Measurements from ENCODE around the gene PLB1. TPM values are rescaled to one million over a fixed set of nuclear protein-coding genes. Genes with fewer than 3 reads are reported as not detected.
A peak's percentile ranks its signal among the peaks of the same experiment; 100 is the strongest.

The PLB1 gene
- total and polyA plus RNA-seq, 9 of the 15 experiments (the other 6 are each of a cell fraction or from before 2014, with no cell fraction given): 0.01 to 0.09 (median 0.07) TPM; not detected in 2

DNA sequence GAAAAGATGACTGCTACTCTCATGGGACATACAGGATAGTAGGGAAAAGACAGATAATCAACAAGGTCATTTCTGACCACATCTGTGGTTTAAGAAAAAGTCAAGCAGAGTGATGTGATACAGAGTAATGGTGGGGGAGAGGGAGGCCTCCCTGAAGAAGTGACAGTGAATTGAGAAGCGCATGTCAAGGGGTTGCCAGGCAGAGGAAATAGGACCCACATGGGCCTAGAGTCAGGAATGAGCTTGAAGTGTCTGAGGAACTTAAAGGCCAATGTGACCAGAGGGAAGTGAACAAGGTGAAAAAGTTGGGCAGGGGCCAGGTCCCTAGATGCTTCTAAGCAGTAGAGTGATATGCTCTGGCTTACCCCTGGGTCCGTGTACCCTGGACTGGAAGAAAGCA, 142.2 kb downstream of the PLB1 start (continued):
- TF ChIP-seq SRF (CRISPR knock-in tag; IDR thresholded peaks at IDR 0.05) (no peak), HSF4 (CRISPR knock-in tag; IDR thresholded peaks at IDR 0.05; ENCODE audit: borderline replicate concordance) (no peak), FOXK2 (conservative IDR thresholded peaks at IDR 0.05 in 1 of 2, IDR thresholded peaks at IDR 0.05 in 1 of 2; ENCODE audit: low read depth in 2 of 2) (no peak), ZNF239 (CRISPR knock-in tag; IDR thresholded peaks at IDR 0.05) (no peak), ZFP36 (IDR thresholded peaks at IDR 0.05; ENCODE audit: low read depth, low read length, partially characterized antibody) (no peak)
- TF ChIP-seq, protein P1, sequence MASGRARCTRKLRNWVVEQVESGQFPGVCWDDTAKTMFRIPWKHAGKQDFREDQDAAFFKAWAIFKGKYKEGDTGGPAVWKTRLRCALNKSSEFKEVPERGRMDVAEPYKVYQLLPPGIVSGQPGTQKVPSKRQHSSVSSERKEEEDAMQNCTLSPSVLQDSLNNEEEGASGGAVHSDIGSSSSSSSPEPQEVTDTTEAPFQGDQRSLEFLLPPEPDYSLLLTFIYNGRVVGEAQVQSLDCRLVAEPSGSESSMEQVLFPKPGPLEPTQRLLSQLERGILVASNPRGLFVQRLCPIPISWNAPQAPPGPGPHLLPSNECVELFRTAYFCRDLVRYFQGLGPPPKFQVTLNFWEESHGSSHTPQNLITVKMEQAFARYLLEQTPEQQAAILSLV (tag; IDR thresholded peaks at IDR 0.05): no peak
- TF ChIP-seq, protein P2, sequence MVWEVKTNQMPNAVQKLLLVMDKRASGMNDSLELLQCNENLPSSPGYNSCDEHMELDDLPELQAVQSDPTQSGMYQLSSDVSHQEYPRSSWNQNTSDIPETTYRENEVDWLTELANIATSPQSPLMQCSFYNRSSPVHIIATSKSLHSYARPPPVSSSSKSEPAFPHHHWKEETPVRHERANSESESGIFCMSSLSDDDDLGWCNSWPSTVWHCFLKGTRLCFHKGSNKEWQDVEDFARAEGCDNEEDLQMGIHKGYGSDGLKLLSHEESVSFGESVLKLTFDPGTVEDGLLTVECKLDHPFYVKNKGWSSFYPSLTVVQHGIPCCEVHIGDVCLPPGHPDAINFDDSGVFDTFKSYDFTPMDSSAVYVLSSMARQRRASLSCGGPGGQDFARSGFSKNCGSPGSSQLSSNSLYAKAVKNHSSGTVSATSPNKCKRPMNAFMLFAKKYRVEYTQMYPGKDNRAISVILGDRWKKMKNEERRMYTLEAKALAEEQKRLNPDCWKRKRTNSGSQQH (CRISPR knock-in tag; IDR thresholded peaks at IDR 0.05): no peak

- CTCF ChIA-PET (ENCODE audit: low intra/inter-chr PET ratio): interaction anchor here (0.5 to 0.6 kb wide), 2 partner anchors 89 to 741 kb away, joined by 4 to 5 read pairs; no protein-coding TSS in a partner anchor
- in situ Hi-C loops (cut with MboI): no loop called here
- H4K20me1 ChIP-seq (replicated peaks; ENCODE audit: control insufficient read depth, insufficient read depth, low read length): no peaks in the 10 kb centered on the region
- H3K9ac ChIP-seq (ENCODE audit: insufficient read depth in 1 of 2, low read depth in 2 of 2, low read length in 2 of 2): no peak overlapping the region
- H3K27me3 ChIP-seq (ENCODE audit: control insufficient read depth in 2 of 2, insufficient read depth in 2 of 2, low read length in 2 of 2): peaks cover 17 to 46% of the 10 kb centered on the region in 2 experiments; a peak in 4 of 5 replicates
- no peak overlapping the region for H3K27ac ChIP-seq (ENCODE audit: extremely low read depth, low read depth, low read length)
- no peak overlapping the region for H2AFZ ChIP-seq (ENCODE audit: low read depth, low read length)
- no peaks in the 10 kb centered on the region for H3K79me2 ChIP-seq (ENCODE audit: control insufficient read depth, insufficient read depth, low read length)
- 6% methylated on average over 8 of the region's 8 CpGs for WGBS (ENCODE audit: insufficient coverage, low coverage, missing lambda C conversion rate)
- ATAC-seq (no peak; the same call in 2 of the 3 replicates), FAIRE-seq (no peak), DNase-seq (ENCODE audit: extremely low read depth in 1 of 4, low spot score in 3 of 4) (peak in 1 of 4 experiments; percentile 25)
- peaks cover 0 to 5% of the 10 kb centered on the region in 2 experiments; a peak in 3 of 5 replicates for H3K4me1 ChIP-seq (replicated peaks in 1 of 2; ENCODE audit: control insufficient read depth in 2 of 2, insufficient read depth in 2 of 2, low read length in 2 of 2)
- H3K36me3 ChIP-seq (ENCODE audit: control insufficient read depth, insufficient read depth, low read length): no peaks in the 10 kb centered on the region
- no TSS peak for BruUV-seq (replicated peaks)
- no peak overlapping the region for H3K4me2 ChIP-seq (ENCODE audit: insufficient read depth, low read length)
- intact Hi-C loops (cut with micrococcal nuclease): no loop called here
- no peaks in the 10 kb centered on the region for H3K9me3 ChIP-seq (replicated peaks; ENCODE audit: control insufficient read depth, insufficient read depth, low read depth, low read length)
- H3K9me1 ChIP-seq (ENCODE audit: control insufficient read depth, insufficient read depth, low read length): no peaks in the 10 kb centered on the region
- no peak overlapping the region for H3K4me3 ChIP-seq
- POLR2A ChIA-PET: interaction anchor here (0.6 to 1.2 kb wide), 6 partner anchors 14 to 915 kb away, joined by 3 to 6 read pairs (median 3); no protein-coding TSS in a partner anchor
- TF ChIP-seq PKNOX1 (IDR thresholded peaks at IDR 0.05): peak; percentile 85
- TF ChIP-seq, protein P3, sequence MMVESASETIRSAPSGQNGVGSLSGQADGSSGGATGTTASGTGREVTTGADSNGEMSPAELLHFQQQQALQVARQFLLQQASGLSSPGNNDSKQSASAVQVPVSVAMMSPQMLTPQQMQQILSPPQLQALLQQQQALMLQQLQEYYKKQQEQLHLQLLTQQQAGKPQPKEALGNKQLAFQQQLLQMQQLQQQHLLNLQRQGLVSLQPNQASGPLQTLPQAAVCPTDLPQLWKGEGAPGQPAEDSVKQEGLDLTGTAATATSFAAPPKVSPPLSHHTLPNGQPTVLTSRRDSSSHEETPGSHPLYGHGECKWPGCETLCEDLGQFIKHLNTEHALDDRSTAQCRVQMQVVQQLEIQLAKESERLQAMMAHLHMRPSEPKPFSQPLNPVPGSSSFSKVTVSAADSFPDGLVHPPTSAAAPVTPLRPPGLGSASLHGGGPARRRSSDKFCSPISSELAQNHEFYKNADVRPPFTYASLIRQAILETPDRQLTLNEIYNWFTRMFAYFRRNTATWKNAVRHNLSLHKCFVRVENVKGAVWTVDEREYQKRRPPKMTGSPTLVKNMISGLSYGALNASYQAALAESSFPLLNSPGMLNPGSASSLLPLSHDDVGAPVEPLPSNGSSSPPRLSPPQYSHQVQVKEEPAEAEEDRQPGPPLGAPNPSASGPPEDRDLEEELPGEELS (CRISPR knock-in tag; IDR thresholded peaks at IDR 0.05; ENCODE audit: borderline replicate concordance): no peak
- TF ChIP-seq ARID3B (CRISPR knock-in tag; IDR thresholded peaks at IDR 0.05; ENCODE audit: borderline replicate concordance): no peak
- TF ChIP-seq ZNF384 (IDR thresholded peaks at IDR 0.05; ENCODE audit: low read depth, low read length): peak; percentile 40; the same call in 1 of the 2 replicates
Observed at GRCh38 chr2:28639092-28639691, 143.3 kb downstream of the PLB1 start.

Measured in K562 (cell line).